ENCODE results near the gene MAST3. TPM values are rescaled to one million over a fixed set of nuclear protein-coding genes. Genes with fewer than 3 reads are reported as not detected.

The MAST3 gene
- total RNA-seq, 1 donor from 2014 or later: 16.6 TPM

DNA sequence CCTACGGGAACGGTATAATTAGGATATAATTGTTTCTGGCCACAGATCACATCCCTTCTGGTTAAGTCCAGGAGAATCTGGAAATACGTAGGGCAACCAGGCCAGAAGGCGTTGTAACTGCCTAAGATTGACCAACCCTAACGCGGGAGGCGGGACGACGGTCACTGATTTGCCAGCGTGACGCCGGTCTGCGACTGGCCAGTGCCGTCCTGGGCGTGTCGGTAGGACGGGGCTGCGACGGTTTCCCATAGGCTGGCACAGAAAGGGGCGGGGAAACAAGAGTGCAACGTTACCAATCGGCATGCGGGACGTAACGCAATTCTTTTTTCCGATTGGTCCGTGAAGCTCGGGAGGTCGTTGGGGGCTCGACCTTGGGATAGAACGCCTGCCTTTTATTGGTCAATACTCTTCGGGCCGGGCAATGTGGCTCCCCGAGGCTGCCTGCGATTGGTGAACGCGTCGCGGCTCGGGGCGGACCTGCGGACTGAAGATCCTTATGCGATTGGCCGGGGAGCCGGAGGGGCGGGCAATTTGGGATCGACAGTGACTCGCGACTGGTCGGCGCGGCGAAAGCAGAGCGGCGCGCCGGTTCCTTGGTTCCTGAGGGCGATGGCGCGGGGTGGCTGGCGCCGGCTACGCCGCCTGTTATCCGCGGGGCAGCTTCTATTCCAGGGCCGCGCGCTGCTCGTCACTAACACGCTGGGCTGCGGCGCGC, 95.3 kb downstream of the MAST3 start, which contains the start of gene MPV17L2:
MPV17L2 (plus strand) TSS at position 546 of the 715 bp plus-strand sequence; CDS start at position 610, 64 bp downstream.
- TF ChIP-seq, protein P1, sequence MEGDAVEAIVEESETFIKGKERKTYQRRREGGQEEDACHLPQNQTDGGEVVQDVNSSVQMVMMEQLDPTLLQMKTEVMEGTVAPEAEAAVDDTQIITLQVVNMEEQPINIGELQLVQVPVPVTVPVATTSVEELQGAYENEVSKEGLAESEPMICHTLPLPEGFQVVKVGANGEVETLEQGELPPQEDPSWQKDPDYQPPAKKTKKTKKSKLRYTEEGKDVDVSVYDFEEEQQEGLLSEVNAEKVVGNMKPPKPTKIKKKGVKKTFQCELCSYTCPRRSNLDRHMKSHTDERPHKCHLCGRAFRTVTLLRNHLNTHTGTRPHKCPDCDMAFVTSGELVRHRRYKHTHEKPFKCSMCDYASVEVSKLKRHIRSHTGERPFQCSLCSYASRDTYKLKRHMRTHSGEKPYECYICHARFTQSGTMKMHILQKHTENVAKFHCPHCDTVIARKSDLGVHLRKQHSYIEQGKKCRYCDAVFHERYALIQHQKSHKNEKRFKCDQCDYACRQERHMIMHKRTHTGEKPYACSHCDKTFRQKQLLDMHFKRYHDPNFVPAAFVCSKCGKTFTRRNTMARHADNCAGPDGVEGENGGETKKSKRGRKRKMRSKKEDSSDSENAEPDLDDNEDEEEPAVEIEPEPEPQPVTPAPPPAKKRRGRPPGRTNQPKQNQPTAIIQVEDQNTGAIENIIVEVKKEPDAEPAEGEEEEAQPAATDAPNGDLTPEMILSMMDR (IDR thresholded peaks at IDR 0.05; ENCODE audit: partially characterized antibody, unreplicated experiment): no peak
- Mint-ChIP-seq H3K4me3 (ENCODE audit: unreplicated experiment) (peak within 1 kb of the TSS; percentile 89), H3K4me1 (ENCODE audit: low read depth, unreplicated experiment) (peaks cover 9% of the 10 kb centered on the region), H3K9me3 (ENCODE audit: unreplicated experiment) (peaks cover 10% of the 10 kb centered on the region), H3K27me3 (ENCODE audit: unreplicated experiment) (peaks cover 6% of the 10 kb centered on the region), H3K36me3 (ENCODE audit: unreplicated experiment) (no peaks in the 10 kb centered on the region), H3K27ac (ENCODE audit: unreplicated experiment) (peak within 1 kb of the TSS; percentile 86)
- DNase-seq: peak; percentile 98

DNA sequence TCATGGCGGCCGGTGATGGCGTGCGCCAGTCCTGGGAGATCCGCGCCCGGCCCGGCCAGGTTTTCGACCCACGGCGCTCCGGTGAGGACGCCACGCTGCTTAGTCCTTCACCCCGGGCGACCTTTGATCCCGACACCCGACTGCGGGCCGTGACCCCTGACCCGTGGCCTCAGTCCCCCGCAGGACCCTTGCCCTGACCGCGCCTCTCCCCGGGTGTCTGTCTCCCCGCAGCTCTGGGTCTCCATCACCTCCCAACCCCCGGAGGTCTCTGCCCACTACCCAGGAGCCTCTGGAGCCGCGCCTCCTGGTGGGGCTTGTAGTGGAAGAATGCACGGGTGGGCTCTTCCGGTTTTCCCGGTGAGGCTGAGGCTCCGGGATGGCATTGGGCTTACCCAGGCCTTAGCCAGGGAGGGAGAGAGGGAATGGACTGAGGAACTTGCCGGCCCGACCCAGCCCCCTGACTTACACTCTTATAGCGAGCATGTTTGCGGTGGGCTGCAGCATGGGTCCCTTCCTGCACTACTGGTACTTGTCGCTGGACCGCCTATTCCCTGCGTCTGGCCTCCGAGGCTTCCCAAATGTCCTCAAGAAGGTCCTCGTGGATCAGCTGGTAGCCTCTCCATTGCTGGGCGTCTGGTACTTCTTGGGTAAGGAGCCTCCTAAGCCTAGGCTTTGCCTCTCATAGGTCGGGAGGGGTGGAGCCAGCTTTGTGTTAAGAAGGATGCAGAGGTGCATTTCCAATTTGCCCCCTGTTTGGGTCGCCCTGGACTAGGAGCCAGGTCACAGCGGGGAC, 96.0 kb downstream of the MAST3 start:
- peaks cover 6% of the 10 kb centered on the region for H3K27me3 Mint-ChIP-seq (ENCODE audit: unreplicated experiment)
- TF ChIP-seq, protein P1 (IDR thresholded peaks at IDR 0.05; ENCODE audit: partially characterized antibody, unreplicated experiment): no peak
- H3K4me1 Mint-ChIP-seq (ENCODE audit: low read depth, unreplicated experiment): peaks cover 9% of the 10 kb centered on the region
- no peaks in the 10 kb centered on the region for H3K36me3 Mint-ChIP-seq (ENCODE audit: unreplicated experiment)
- peaks cover 10% of the 10 kb centered on the region for H3K9me3 Mint-ChIP-seq (ENCODE audit: unreplicated experiment)
- DNase-seq: peak; percentile 36
- H3K4me3 Mint-ChIP-seq (ENCODE audit: unreplicated experiment): peak overlapping the region; percentile 89
- no peak overlapping the region for H3K27ac Mint-ChIP-seq (ENCODE audit: unreplicated experiment)

DNA sequence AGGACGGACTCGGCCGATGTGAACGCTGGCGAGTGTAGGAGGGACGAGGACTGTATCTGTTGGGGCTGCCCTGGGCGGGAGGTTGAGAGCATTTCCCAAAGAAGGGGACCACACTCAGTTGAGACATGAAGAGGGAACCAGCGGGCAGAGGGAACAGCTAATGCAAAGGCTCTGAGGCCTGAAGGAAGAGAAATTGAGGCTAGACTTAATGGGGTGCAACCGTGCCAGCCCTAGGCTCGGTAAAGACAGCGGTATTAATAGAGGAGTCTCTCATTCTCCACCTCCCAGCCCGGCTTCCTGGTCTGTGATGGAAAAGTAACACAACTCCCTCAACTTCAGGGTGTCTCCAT, 96.6 kb downstream of the MAST3 start:
- no peaks in the 10 kb centered on the region for H3K36me3 Mint-ChIP-seq (ENCODE audit: unreplicated experiment)
- peaks cover 6% of the 10 kb centered on the region for H3K27me3 Mint-ChIP-seq (ENCODE audit: unreplicated experiment)
- DNase-seq: no peak
- H3K27ac Mint-ChIP-seq (ENCODE audit: unreplicated experiment): no peak overlapping the region
- TF ChIP-seq, protein P1 (IDR thresholded peaks at IDR 0.05; ENCODE audit: partially characterized antibody, unreplicated experiment): no peak
- H3K4me1 Mint-ChIP-seq (ENCODE audit: low read depth, unreplicated experiment): peaks cover 9% of the 10 kb centered on the region
- peaks cover 8% of the 10 kb centered on the region for H3K9me3 Mint-ChIP-seq (ENCODE audit: unreplicated experiment)
- H3K4me3 Mint-ChIP-seq (ENCODE audit: unreplicated experiment): peak overlapping the region; percentile 89

DNA sequence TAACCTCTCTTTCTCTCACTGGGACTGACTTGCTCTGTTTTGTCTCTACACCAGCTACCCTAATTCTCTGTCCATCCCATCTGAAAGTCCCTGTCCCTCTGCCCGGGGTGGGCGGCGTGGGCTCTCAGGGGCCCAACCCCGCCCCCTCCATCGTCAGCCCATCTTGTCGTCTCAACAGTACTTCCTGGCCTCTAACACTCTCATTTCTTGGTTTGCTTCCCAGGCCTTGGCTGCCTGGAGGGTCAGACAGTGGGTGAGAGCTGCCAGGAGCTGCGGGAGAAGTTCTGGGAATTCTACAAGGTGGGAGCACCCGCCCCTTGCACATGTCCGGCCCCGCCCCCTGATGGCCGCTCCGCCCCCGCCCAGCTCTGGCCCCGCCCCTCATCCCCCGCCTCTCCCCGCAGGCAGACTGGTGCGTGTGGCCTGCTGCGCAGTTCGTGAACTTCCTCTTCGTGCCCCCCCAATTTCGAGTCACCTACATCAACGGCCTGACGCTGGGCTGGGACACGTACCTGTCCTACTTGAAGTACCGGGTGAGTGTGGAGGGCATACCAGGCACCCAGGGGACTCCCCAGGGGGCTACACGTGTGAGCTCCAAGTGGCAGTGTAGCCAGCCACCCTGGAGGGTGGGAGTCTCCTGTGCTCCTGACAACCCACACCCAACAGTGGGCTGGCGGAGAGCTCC, 97.1 kb downstream of the MAST3 start:
- no peak for DNase-seq
- H3K27ac Mint-ChIP-seq (ENCODE audit: unreplicated experiment): no peak overlapping the region
- peaks cover 9% of the 10 kb centered on the region for H3K4me1 Mint-ChIP-seq (ENCODE audit: low read depth, unreplicated experiment)
- H3K36me3 Mint-ChIP-seq (ENCODE audit: unreplicated experiment): no peaks in the 10 kb centered on the region
- TF ChIP-seq, protein P1 (IDR thresholded peaks at IDR 0.05; ENCODE audit: partially characterized antibody, unreplicated experiment): no peak
- peaks cover 7% of the 10 kb centered on the region for H3K27me3 Mint-ChIP-seq (ENCODE audit: unreplicated experiment)
- H3K9me3 Mint-ChIP-seq (ENCODE audit: unreplicated experiment): peaks cover 8% of the 10 kb centered on the region
- peak overlapping the region; percentile 89 for H3K4me3 Mint-ChIP-seq (ENCODE audit: unreplicated experiment)

Data from glutamatergic neuron (in vitro differentiated cells).